HEK293 (cell line): ENCODE results near the gene ZNF224.

Experiments
- CTCF ChIA-PET: fragments of 350-600 bp; formaldehyde crosslinking; extraction: SDS; loops from one replicate; lab custom pipeline; 2021; ENCODE audit warnings: antibody characterized with exemption; lab: Yijun Ruan, JAX
- POLR2A ChIA-PET: fragments of 300-600 bp; formaldehyde crosslinking; extraction: SDS; loops from one replicate; lab custom pipeline; 2020; ENCODE audit warnings: antibody characterized with exemption, inconsistent platforms; lab: Yijun Ruan, JAX
- H3K27ac ChIP-seq: fragments of 200-500 bp; sonication (Bioruptor generic); 2 replicates; pipeline ENCODE4 v1.5.1; 2014; ENCODE audit warnings: low read depth, low read length, control low read depth, inconsistent platforms; ENCODE audit errors: extremely low read depth
- H3K36me3 ChIP-seq, 2 experiments: fragments of 200-500 bp in 1 of 2; sonication (Bioruptor generic) in 1 of 2; 1 replicate in 1 of 2; 2 replicates in 1 of 2; pipeline ENCODE4 v1.5.1; 2014 to 2017; ENCODE audit warnings: inconsistent platforms in 2 of 2, low read length in 2 of 2; ENCODE audit not compliant: control insufficient read depth in 2 of 2, insufficient read depth in 1 of 2
- H3K4me1 ChIP-seq: fragments of 200-500 bp; sonication (Bioruptor generic); 2 replicates; pipeline ENCODE4 v1.5.1; 2014; ENCODE audit warnings: mild to moderate bottlenecking, low read length, inconsistent platforms; ENCODE audit not compliant: control insufficient read depth, insufficient read depth
- H3K4me3 ChIP-seq: 2 replicates; pipeline ENCODE4 v1.5.1; 2011; ENCODE audit warnings: low read depth, mild to moderate bottlenecking, control low read depth, low read length, moderate library complexity
- H3K9me3 ChIP-seq: fragments of 200-500 bp; sonication (Bioruptor generic); 2 replicates; pipeline ENCODE4 v1.5.1; 2014; ENCODE audit warnings: low read depth, low read length, inconsistent platforms; ENCODE audit not compliant: control insufficient read depth, insufficient read depth
- FEZF1 ChIP-seq: fragments of 450-650 bp; formaldehyde crosslinking; IDR thresholded peaks from 2 replicates; pipeline ENCODE4 v1.5.1; 2016; ENCODE audit warnings: missing biosample characterization, missing genetic modification characterization
- IKZF3 ChIP-seq: fragments of 450-650 bp; IDR thresholded peaks from 2 replicates; pipeline ENCODE4 v1.5.0; 2018; ENCODE audit warnings: missing biosample characterization, mild to moderate bottlenecking, missing genetic modification characterization, moderate library complexity
- KLF16 ChIP-seq: fragments of 450-650 bp; formaldehyde crosslinking; IDR thresholded peaks from 2 replicates; pipeline ENCODE4 v1.5.1; 2017; ENCODE audit warnings: missing biosample characterization, missing genetic modification characterization
- ZBTB20 ChIP-seq: fragments of 450-650 bp; formaldehyde crosslinking; IDR thresholded peaks from 2 replicates; pipeline ENCODE4 v1.5.1; 2016; ENCODE audit warnings: missing biosample characterization, missing genetic modification characterization
- ZFHX2 ChIP-seq: fragments of 450-650 bp; formaldehyde crosslinking; conservative IDR thresholded peaks from 2 replicates; pipeline ENCODE4 v1.5.1; 2016; ENCODE audit warnings: missing biosample characterization, missing genetic modification characterization
- ZFP69B ChIP-seq: fragments of 450-650 bp; formaldehyde crosslinking; IDR thresholded peaks from 2 replicates; pipeline ENCODE4 v1.5.1; 2016; ENCODE audit warnings: missing biosample characterization, missing genetic modification characterization
- ZNF140 ChIP-seq: fragments of 450-650 bp; formaldehyde crosslinking; IDR thresholded peaks from 2 replicates; pipeline ENCODE4 v1.5.1; 2016; ENCODE audit warnings: missing biosample characterization, missing genetic modification characterization
- ZNF169 ChIP-seq: fragments of 450-650 bp; formaldehyde crosslinking; IDR thresholded peaks from 2 replicates; pipeline ENCODE4 v1.5.1; 2016; ENCODE audit warnings: missing biosample characterization, missing genetic modification characterization
- ZNF184 ChIP-seq: fragments of 450-650 bp; IDR thresholded peaks from 2 replicates; pipeline ENCODE4 v1.5.1; 2018; ENCODE audit warnings: missing biosample characterization, mild to moderate bottlenecking, missing genetic modification characterization
- ZNF324 ChIP-seq: fragments of 450-650 bp; formaldehyde crosslinking; IDR thresholded peaks from 2 replicates; pipeline ENCODE4 v1.5.1; 2016; ENCODE audit warnings: missing biosample characterization, missing genetic modification characterization
- ZNF394 ChIP-seq: fragments of 450-650 bp; formaldehyde crosslinking; IDR thresholded peaks from 2 replicates; pipeline ENCODE4 v1.5.1; 2016; ENCODE audit warnings: missing biosample characterization, missing genetic modification characterization, mild to moderate bottlenecking, moderate library complexity, borderline replicate concordance
- ZNF529 ChIP-seq: fragments of 450-650 bp; formaldehyde crosslinking; IDR thresholded peaks from 2 replicates; pipeline ENCODE4 v1.5.1; 2017; ENCODE audit warnings: missing genetic modification characterization, missing biosample characterization; ENCODE audit not compliant: insufficient replicate concordance
- ZNF555 ChIP-seq: fragments of 450-650 bp; formaldehyde crosslinking; conservative IDR thresholded peaks from 2 replicates; pipeline ENCODE4 v1.5.1; 2017; ENCODE audit warnings: missing biosample characterization, mild to moderate bottlenecking, missing genetic modification characterization, inconsistent platforms
- ZNF623 ChIP-seq: fragments of 450-650 bp; formaldehyde crosslinking; IDR thresholded peaks from 2 replicates; pipeline ENCODE4 v1.5.1; 2016; ENCODE audit warnings: missing biosample characterization, missing genetic modification characterization
- ZNF701 ChIP-seq: fragments of 450-650 bp; formaldehyde crosslinking; IDR thresholded peaks from 2 replicates; pipeline ENCODE4 v1.5.1; 2016; ENCODE audit warnings: missing biosample characterization, missing genetic modification characterization
- ZNF843 ChIP-seq: fragments of 450-650 bp; formaldehyde crosslinking; IDR thresholded peaks from 2 replicates; pipeline ENCODE4 v1.5.1; 2016; ENCODE audit warnings: missing biosample characterization, missing genetic modification characterization
- TF ChIP-seq, protein P1 (sequence below): fragments of 450-650 bp; IDR thresholded peaks from 2 replicates; pipeline ENCODE4 v1.5.1; 2018; ENCODE audit warnings: missing biosample characterization, mild to moderate bottlenecking, missing genetic modification characterization
- TF ChIP-seq, protein P2 (sequence below): fragments of 450-650 bp; formaldehyde crosslinking; IDR thresholded peaks from 2 replicates; pipeline ENCODE4 v1.5.1; 2017; ENCODE audit warnings: missing biosample characterization, missing genetic modification characterization
- TF ChIP-seq, protein P3 (sequence below): fragments of 450-650 bp; formaldehyde crosslinking; IDR thresholded peaks from 2 replicates; pipeline ENCODE4 v1.5.1; 2017; ENCODE audit warnings: missing biosample characterization, mild to moderate bottlenecking, missing genetic modification characterization, moderate library complexity
- TF ChIP-seq, protein P4 (sequence below): fragments of 450-650 bp; formaldehyde crosslinking; IDR thresholded peaks from 2 replicates; pipeline ENCODE4 v1.5.1; 2016; ENCODE audit warnings: missing biosample characterization, missing genetic modification characterization
- TF ChIP-seq, protein P5 (sequence below): fragments of 450-650 bp; formaldehyde crosslinking; IDR thresholded peaks from 2 replicates; pipeline ENCODE4 v1.5.1; 2016; ENCODE audit warnings: missing biosample characterization, missing genetic modification characterization, borderline replicate concordance

ZNF224 gene

DNA sequence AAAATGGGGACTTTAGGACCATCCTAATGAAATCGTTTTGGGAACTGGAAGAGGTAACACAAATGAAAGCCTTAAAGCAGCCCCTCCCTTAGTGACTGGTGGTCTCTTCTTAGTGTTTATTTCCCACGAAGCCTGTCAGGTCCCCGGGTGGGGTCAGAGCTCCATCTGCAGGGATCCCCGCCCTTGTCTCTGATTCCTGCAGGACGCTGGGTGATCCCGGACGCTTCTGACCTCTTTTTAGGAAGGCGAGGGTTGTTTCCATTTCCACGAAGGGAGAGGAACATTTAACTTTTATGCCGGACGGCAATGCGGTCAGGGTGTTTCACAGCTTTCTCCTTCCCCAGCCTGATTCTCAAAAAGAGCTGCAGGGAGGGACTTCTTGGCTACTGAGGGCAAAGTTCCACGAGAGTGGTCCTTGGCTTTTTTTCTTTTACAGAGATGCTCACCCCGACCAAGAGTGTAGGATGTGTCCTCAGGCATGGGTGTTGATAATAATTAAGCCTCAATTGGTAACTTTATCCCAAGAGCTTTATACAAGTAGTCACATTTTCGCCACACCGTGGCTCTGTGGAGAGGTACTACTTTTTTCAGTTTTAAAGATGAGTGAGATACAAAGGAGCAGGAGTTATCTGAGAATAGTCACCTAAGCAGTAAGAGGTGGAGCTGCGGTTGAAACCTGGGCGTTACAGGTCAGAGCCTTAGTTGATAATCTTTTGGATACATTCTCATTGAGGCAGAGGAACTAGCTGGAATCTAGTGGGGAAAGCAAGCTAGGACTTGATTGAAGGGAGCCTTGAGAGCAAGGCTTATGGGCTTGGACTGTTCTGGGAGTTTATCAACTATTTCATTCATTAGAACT lies 21.4 kb upstream of the ZNF224 start:
- Histone ChIP-seq H3K4me1 (peaks cover 16% of the 10 kb centered on the region), H3K36me3 (peaks cover 6 to 58% of the 10 kb centered on the region in 2 experiments), H3K4me3 (peak overlapping the region; percentile 49), H3K27ac (peak overlapping the region; percentile 62; the same call in 1 of the 2 replicates), H3K9me3 (peaks cover 9% of the 10 kb centered on the region)
- CTCF ChIA-PET, result interaction anchor here (0.5 to 1.5 kb wide), 3 partner anchors 12 to 98 kb away, joined by 3 to 12 read pairs (median 3); no protein-coding TSS in a partner anchor
- POLR2A ChIA-PET, result interaction anchor here (0.8 to 1.4 kb wide), 6 partner anchors 21 to 140 kb away, joined by 3 to 6 read pairs (median 4); partner anchors contain the start of genes ZNF221, ZNF224, ZNF226 and ZNF227
- TF ChIP-seq ZNF529, result no peak
- TF ChIP-seq ZNF169 (tag by site-specific recombination), result no peak
- TF ChIP-seq ZNF623 (tag by site-specific recombination), result no peak
- TF ChIP-seq FEZF1 (tag by site-specific recombination), result no peak
- TF ChIP-seq IKZF3 (tag by site-specific recombination), result peak; percentile 50; the same call in 1 of the 2 replicates
- TF ChIP-seq ZBTB20, result no peak
- no peak for TF ChIP-seq ZNF701 (tag by site-specific recombination)
- TF ChIP-seq, protein P1, sequence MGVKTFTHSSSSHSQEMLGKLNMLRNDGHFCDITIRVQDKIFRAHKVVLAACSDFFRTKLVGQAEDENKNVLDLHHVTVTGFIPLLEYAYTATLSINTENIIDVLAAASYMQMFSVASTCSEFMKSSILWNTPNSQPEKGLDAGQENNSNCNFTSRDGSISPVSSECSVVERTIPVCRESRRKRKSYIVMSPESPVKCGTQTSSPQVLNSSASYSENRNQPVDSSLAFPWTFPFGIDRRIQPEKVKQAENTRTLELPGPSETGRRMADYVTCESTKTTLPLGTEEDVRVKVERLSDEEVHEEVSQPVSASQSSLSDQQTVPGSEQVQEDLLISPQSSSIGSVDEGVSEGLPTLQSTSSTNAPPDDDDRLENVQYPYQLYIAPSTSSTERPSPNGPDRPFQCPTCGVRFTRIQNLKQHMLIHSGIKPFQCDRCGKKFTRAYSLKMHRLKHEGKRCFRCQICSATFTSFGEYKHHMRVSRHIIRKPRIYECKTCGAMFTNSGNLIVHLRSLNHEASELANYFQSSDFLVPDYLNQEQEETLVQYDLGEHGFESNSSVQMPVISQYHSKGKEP (tag by site-specific recombination), result peak; percentile 22; the same call in 1 of the 2 replicates
- no peak for TF ChIP-seq ZFHX2
- TF ChIP-seq, protein P2, sequence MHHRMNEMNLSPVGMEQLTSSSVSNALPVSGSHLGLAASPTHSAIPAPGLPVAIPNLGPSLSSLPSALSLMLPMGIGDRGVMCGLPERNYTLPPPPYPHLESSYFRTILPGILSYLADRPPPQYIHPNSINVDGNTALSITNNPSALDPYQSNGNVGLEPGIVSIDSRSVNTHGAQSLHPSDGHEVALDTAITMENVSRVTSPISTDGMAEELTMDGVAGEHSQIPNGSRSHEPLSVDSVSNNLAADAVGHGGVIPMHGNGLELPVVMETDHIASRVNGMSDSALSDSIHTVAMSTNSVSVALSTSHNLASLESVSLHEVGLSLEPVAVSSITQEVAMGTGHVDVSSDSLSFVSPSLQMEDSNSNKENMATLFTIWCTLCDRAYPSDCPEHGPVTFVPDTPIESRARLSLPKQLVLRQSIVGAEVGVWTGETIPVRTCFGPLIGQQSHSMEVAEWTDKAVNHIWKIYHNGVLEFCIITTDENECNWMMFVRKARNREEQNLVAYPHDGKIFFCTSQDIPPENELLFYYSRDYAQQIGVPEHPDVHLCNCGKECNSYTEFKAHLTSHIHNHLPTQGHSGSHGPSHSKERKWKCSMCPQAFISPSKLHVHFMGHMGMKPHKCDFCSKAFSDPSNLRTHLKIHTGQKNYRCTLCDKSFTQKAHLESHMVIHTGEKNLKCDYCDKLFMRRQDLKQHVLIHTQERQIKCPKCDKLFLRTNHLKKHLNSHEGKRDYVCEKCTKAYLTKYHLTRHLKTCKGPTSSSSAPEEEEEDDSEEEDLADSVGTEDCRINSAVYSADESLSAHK (tag by site-specific recombination), result no peak
- TF ChIP-seq, protein P3, sequence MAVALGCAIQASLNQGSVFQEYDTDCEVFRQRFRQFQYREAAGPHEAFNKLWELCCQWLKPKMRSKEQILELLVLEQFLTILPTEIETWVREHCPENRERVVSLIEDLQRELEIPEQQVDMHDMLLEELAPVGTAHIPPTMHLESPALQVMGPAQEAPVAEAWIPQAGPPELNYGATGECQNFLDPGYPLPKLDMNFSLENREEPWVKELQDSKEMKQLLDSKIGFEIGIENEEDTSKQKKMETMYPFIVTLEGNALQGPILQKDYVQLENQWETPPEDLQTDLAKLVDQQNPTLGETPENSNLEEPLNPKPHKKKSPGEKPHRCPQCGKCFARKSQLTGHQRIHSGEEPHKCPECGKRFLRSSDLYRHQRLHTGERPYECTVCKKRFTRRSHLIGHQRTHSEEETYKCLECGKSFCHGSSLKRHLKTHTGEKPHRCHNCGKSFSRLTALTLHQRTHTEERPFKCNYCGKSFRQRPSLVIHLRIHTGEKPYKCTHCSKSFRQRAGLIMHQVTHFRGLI (tag by site-specific recombination), result no peak
- TF ChIP-seq, protein P4, sequence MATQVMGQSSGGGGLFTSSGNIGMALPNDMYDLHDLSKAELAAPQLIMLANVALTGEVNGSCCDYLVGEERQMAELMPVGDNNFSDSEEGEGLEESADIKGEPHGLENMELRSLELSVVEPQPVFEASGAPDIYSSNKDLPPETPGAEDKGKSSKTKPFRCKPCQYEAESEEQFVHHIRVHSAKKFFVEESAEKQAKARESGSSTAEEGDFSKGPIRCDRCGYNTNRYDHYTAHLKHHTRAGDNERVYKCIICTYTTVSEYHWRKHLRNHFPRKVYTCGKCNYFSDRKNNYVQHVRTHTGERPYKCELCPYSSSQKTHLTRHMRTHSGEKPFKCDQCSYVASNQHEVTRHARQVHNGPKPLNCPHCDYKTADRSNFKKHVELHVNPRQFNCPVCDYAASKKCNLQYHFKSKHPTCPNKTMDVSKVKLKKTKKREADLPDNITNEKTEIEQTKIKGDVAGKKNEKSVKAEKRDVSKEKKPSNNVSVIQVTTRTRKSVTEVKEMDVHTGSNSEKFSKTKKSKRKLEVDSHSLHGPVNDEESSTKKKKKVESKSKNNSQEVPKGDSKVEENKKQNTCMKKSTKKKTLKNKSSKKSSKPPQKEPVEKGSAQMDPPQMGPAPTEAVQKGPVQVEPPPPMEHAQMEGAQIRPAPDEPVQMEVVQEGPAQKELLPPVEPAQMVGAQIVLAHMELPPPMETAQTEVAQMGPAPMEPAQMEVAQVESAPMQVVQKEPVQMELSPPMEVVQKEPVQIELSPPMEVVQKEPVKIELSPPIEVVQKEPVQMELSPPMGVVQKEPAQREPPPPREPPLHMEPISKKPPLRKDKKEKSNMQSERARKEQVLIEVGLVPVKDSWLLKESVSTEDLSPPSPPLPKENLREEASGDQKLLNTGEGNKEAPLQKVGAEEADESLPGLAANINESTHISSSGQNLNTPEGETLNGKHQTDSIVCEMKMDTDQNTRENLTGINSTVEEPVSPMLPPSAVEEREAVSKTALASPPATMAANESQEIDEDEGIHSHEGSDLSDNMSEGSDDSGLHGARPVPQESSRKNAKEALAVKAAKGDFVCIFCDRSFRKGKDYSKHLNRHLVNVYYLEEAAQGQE (tag by site-specific recombination), result no peak
- TF ChIP-seq ZNF140 (tag by site-specific recombination), result no peak
- no peak for TF ChIP-seq ZNF843
- no peak for TF ChIP-seq KLF16 (tag by site-specific recombination)
- TF ChIP-seq ZNF184, result no peak
- TF ChIP-seq, protein P5, sequence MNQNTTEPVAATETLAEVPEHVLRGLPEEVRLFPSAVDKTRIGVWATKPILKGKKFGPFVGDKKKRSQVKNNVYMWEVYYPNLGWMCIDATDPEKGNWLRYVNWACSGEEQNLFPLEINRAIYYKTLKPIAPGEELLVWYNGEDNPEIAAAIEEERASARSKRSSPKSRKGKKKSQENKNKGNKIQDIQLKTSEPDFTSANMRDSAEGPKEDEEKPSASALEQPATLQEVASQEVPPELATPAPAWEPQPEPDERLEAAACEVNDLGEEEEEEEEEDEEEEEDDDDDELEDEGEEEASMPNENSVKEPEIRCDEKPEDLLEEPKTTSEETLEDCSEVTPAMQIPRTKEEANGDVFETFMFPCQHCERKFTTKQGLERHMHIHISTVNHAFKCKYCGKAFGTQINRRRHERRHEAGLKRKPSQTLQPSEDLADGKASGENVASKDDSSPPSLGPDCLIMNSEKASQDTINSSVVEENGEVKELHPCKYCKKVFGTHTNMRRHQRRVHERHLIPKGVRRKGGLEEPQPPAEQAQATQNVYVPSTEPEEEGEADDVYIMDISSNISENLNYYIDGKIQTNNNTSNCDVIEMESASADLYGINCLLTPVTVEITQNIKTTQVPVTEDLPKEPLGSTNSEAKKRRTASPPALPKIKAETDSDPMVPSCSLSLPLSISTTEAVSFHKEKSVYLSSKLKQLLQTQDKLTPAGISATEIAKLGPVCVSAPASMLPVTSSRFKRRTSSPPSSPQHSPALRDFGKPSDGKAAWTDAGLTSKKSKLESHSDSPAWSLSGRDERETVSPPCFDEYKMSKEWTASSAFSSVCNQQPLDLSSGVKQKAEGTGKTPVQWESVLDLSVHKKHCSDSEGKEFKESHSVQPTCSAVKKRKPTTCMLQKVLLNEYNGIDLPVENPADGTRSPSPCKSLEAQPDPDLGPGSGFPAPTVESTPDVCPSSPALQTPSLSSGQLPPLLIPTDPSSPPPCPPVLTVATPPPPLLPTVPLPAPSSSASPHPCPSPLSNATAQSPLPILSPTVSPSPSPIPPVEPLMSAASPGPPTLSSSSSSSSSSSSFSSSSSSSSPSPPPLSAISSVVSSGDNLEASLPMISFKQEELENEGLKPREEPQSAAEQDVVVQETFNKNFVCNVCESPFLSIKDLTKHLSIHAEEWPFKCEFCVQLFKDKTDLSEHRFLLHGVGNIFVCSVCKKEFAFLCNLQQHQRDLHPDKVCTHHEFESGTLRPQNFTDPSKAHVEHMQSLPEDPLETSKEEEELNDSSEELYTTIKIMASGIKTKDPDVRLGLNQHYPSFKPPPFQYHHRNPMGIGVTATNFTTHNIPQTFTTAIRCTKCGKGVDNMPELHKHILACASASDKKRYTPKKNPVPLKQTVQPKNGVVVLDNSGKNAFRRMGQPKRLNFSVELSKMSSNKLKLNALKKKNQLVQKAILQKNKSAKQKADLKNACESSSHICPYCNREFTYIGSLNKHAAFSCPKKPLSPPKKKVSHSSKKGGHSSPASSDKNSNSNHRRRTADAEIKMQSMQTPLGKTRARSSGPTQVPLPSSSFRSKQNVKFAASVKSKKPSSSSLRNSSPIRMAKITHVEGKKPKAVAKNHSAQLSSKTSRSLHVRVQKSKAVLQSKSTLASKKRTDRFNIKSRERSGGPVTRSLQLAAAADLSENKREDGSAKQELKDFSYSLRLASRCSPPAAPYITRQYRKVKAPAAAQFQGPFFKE (tag by site-specific recombination), result no peak
- no peak for TF ChIP-seq ZNF324 (tag by site-specific recombination)
- TF ChIP-seq ZNF555 (tag by site-specific recombination), result no peak
- TF ChIP-seq ZFP69B (tag by site-specific recombination), result no peak
- no peak for TF ChIP-seq ZNF394 (tag by site-specific recombination)
